ENCODE measurements around the gene TATDN2.

TATDN2 gene

DNA sequence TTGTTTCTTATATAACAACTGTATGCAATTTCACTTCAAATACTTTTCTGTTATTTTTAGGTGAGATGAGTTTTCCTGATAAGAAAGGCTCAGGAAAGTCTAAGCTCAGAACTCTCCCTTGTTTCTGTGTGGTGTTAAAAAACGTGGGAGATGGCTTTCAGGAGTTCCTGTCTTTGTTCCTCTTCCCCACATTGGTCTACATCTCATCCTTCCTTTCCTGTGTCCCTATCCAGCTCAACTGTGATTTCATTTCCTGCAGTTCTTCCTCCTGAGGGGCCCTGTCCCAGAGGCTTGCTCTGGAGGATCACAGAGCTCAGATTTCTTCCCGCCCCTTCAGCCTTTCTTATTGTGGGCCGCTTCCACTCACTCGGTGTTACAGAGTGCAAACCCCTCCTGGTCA, 61.5 kb downstream of the TATDN2 start:
- Histone ChIP-seq H3K27ac (no peak overlapping the region), H3K4me3 (no peak overlapping the region)

DNA sequence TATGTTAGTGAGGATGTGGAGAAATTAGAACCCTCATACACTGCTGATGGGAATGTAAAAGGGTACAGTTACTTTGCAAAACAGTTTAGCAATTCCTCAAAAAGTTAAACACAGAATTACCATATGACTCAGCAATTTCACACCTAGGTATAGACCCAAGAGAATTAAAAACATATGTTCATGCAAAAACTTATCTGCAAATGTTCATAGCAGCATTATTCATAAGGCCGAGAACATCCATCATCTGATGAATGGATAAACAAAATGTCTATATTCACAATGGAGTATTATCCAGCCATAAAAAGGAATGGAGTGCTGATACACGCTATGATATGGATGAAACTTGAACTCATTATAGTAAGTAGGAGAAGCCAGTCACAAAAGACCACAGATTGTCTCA, 62.3 kb downstream of the TATDN2 start:
- Histone ChIP-seq H3K27ac (no peak overlapping the region), H3K4me3 (no peak overlapping the region)

- no peak overlapping the region for H3K4me3 ChIP-seq
- no peak overlapping the region for H3K27ac ChIP-seq
Observed at GRCh38 chr3:10311710-10312109, 63.5 kb downstream of the TATDN2 start.

GRCh38 chr3:10312391-10312790, 64.1 kb downstream of the TATDN2 start:
- no peak overlapping the region for H3K4me3 ChIP-seq
- no peak overlapping the region for H3K27ac ChIP-seq

DNA sequence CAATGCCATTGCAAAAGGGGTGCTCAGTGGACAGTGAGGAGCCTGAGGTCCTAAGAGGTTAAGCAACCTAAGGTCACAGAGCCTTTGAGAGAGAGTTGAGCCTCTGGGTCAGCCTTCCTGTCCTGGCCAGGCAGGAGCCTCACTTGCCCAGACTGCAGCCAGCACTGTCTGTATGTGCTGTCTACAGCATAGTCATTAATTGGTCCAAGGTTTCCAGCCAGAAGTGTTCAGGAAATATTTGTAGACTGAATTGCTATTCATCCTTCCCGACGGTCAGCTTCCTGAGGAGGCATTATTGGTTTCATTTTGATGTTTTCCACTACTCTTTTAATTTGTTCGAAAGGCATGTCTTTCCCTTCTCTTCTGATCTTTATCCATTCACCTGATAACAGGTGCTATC, 64.6 kb downstream of the TATDN2 start:
- no peak overlapping the region for H3K27ac ChIP-seq
- H3K4me3 ChIP-seq: no peak overlapping the region

DNA sequence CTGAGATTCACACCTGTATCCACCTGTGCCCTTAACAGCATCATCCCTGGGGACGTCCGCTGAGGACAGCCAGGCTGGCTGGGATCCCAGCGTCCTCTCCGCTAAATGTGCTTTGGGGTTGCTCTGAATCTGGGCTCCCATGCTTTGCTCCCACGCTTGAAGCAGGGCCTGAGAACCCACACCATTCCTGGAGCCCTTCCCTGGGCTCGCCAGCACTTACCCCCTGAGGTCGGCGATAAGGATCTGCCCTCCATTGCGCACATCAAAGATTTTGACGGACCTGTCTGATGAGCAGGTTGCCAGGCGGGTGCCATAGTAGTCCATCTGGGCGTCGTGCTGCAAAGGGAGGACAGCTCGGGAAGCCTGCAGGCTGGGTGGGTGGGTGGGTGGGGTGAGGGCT, 66.8 kb downstream of the TATDN2 start:
- no peak overlapping the region for H3K27ac ChIP-seq
- H3K4me3 ChIP-seq: no peak overlapping the region

- Histone ChIP-seq H3K4me3 (no peak overlapping the region), H3K27ac (no peak overlapping the region)
Observed at GRCh38 chr3:10315771-10316344, 67.6 kb downstream of the TATDN2 start.

DNA sequence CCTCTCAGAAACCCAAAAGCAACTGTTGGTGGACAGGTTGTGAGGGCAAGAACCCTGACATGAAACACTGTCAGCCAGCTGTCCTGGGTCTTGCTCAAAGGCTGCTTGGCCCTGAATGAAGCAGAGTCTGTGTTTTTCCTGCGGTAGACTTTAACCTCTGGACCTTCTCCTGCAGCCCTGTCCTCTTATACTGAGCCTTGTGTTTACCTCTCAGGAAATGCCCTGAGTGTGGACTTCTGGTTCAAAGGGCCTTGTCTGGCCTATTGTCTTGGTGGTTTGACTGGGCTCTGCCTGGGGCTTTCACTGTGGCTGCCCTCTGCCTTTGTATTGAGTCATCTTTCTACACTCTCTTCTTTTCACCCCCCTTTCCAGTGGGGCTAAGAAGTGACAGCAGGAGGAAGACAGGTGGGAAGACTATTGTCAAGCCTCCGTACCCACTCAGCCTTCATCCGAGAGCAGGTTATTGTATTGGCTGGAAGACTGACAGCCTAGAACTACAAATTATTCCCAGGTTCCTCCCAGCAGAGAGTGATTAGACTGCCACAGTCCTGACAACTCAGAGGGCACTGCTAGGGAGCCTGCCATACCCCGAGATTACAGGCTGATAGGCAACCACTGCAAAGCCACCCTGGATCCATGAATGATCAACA, 69.2 kb downstream of the TATDN2 start:
- H3K27ac ChIP-seq: no peak overlapping the region
- no peak overlapping the region for H3K4me3 ChIP-seq

GRCh38 chr3:10317961-10318350, 69.7 kb downstream of the TATDN2 start:
- Histone ChIP-seq H3K4me3 (no peak overlapping the region), H3K27ac (no peak overlapping the region)

DNA sequence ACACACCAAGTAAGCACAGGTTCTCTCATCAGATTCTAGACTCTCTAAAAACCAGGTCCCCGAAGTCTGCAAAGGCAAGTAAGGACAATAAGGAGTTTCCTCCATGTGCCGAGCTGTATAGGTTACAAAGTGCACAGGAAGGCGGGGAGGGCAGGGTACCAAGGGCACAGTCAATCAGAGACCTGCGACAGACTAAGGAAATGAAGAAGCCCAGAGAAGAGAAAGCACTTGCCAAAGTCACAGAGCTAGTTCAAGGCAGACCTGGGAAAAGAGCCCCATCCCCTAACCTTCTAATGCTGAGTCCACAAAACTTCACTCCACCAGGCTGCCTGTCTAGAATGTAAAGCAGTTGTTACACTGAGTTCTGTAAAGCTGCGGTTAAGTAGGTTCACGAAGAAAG, 71.0 kb downstream of the TATDN2 start:
- Histone ChIP-seq H3K4me3 (peak overlapping the region in 1 of 7 experiments; percentile 93), H3K27ac (no peak overlapping the region)

DNA sequence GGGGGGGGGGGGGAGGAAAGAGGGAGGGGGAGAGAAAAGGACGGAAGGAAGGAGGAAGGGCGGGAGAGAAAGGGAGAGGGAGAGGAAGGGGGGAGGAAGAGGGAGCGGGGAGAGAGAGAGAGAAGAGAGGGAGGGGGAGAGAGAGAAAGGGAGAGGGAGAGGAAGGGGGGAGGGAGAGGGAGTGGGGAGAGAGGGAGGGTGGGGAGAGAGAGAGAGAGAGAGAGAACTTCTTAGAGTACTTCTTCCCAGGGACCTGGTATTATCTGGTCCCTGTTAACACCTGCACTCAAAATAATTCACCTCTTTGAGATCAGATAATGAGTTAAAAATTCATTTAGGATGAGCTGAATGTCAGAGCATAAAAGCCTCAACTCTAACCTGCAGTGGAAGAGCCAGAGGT, 71.5 kb downstream of the TATDN2 start:
- Histone ChIP-seq H3K27ac (peak overlapping the region in 15 of 21 experiments; percentile 87 to 99 (median 95)), H3K4me3 (peak overlapping the region; percentile 49 to 99 (median 93))

GRCh38 chr3:10320320-10320677, 72.0 kb downstream of the TATDN2 start:
- Histone ChIP-seq H3K4me3 (peak overlapping the region; percentile 49 to 99 (median 93)), H3K27ac (peak overlapping the region in 20 of 21 experiments; percentile 77 to 99 (median 94))

- H3K27ac ChIP-seq: peak overlapping the region in 6 of 21 experiments; percentile 87 to 99 (median 94)
- peak overlapping the region in 2 of 7 experiments; percentile 49 to 93 for H3K4me3 ChIP-seq
Observed at GRCh38 chr3:10321630-10322351, 73.5 kb downstream of the TATDN2 start.

DNA sequence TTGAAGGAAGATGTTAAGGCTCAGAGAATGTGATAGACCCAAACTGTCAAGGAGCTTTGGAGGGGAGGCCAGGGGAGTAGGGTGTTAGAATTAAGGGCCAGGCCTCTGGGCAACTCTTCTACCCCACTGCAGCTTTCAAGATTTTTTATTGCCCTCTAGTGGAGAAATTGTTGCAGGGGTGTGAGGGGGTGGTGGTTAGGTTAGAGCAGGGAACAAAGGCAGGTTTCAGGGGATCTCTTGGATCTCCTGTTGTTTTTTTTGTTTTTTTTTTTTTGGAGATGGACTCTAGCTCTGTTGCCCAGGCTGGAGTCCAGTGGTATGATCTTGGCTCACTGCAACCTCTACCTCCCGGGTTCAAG, 74.1 kb downstream of the TATDN2 start:
- no peak overlapping the region for H3K27ac ChIP-seq
- H3K4me3 ChIP-seq: no peak overlapping the region

- Histone ChIP-seq H3K4me3 (no peak overlapping the region), H3K27ac (no peak overlapping the region)
Observed at GRCh38 chr3:10327592-10327991, 79.3 kb downstream of the TATDN2 start.

DNA sequence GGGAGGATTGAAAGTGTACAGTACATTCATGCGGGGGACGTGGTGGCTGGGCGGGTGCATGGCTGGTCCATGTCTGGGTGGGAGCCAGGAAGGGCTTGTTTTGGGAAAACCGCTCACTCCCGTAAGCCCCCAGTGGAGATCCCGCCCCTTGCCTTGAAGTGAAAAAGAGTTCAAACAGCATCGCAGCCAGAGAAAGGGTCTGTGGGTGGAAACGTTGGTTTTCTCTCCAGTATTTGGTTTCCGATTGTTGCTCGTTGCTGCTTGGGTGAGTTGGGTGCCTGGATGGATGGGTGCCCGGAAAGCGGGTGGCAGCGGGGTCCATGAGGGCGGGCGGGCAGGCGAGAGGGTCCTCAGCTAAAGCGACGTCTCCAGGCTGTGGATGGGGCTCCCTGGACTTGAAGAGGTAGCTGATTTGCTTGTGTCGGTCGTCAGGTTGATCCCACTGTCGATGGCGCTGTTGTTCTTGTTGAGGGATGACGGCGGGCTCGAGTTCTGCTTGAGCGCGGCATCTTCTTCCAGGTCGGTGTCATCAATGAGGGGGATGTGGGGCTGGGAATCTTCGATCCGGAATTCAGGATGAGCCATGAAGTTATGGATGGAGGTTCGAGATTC, 80.3 kb downstream of the TATDN2 start:
- no peak overlapping the region for H3K4me3 ChIP-seq
- H3K27ac ChIP-seq: no peak overlapping the region

- no peak overlapping the region for H3K27ac ChIP-seq
- H3K4me3 ChIP-seq: no peak overlapping the region
Observed at GRCh38 chr3:10329495-10330015, 81.3 kb downstream of the TATDN2 start.

DNA sequence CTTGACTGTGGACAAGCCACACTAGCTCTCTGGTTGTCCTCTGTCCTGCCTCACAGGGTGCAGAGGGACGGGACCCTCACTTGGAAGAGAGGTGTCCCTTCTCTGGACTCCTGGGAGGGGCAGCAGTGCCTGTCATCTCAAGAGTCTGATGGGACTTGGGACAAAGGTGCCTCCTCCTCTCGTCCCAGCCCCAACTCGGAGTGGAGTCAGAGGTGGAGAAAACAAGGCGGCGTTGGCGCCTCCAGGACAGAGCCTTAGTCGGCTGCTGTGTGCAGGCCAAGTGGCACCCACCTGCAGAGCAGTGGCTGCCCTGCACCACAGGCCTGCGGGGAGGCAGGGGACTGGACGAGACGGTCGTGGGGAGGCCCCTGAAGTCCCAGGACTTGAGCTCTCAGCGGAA, 82.1 kb downstream of the TATDN2 start:
- H3K4me3 ChIP-seq: no peak overlapping the region
- H3K27ac ChIP-seq: no peak overlapping the region

All from skin epidermis (tissue), 12 donors.